ENCODE measurements around the gene OR10C1. TPM values are rescaled to one million over a fixed set of nuclear protein-coding genes. Genes with fewer than 3 reads are reported as not detected.

The OR10C1 gene
- total and polyA plus RNA-seq, 2 of the 13 experiments (the other 11 are each of a cell fraction or from before 2014, with no cell fraction given) = 0.04 TPM; not detected in 1

GRCh38 chr6:29478740-29479139, 39.6 kb downstream of the OR10C1 start (continued):
- TF ChIP-seq MXD4 (CRISPR knock-in tag; IDR thresholded peaks at IDR 0.05) (no peak), SYNCRIP (IDR thresholded peaks at IDR 0.05; ENCODE audit: insufficient read depth, low read depth, low read length) (no peak), TIGD3 (CRISPR knock-in tag; IDR thresholded peaks at IDR 0.05; ENCODE audit: borderline replicate concordance) (no peak)

- H3K9me3 ChIP-seq (ENCODE audit: low read length) = no peaks in the 10 kb centered on the region
- 6% methylated on average over 2 of the region's 2 CpGs for WGBS (ENCODE audit: low lambda C conversion rate)
- no peak overlapping the region for H3K9ac ChIP-seq (ENCODE audit: insufficient read depth, low read depth, low read length)
- H3K4me3 ChIP-seq (replicated peaks in 1 of 3; ENCODE audit: insufficient read depth in 1 of 3, low read depth in 2 of 3, low read length in 3 of 3) = no peak overlapping the region
- no peak overlapping the region for H3K4me2 ChIP-seq (ENCODE audit: low read depth, low read length)
- in situ Hi-C loops (cut with HindIII; ENCODE audit: extremely low pct_ligation_motif_present, low pct_unique_long_range_greater_than_20kb) = no loop called here
- H4K20me1 ChIP-seq (ENCODE audit: insufficient read depth, low read length) = no peaks in the 10 kb centered on the region
- H3K36me3 ChIP-seq (replicated peaks in 1 of 2; ENCODE audit: control insufficient read depth in 1 of 2, insufficient read depth in 2 of 2, low read length in 2 of 2) = no peaks in the 10 kb centered on the region
- no peak for DNase-seq (ENCODE audit: low spot score)
- no peak for FAIRE-seq
- no peaks in the 10 kb centered on the region for H3K27me3 ChIP-seq (ENCODE audit: control insufficient read depth in 1 of 2, insufficient read depth in 2 of 2, low read length in 2 of 2)
- POLR2A ChIA-PET = no interaction called here
- no peaks in the 10 kb centered on the region for H3K4me1 ChIP-seq (ENCODE audit: insufficient read depth, low read length)
- BruUV-seq (replicated peaks) = no TSS peak
- H3K27ac ChIP-seq (ENCODE audit: extremely low read length, insufficient read depth, low read length) = no peak overlapping the region
- TF ChIP-seq MAFK (conservative IDR thresholded peaks at IDR 0.05 in 1 of 2, IDR thresholded peaks at IDR 0.05 in 1 of 2; ENCODE audit: low read length in 2 of 2) = peak; percentile 30 to 63; a peak in 3 of 4 replicates
- TF ChIP-seq MAFF (IDR thresholded peaks at IDR 0.05; ENCODE audit: low read depth, low read length) = 0 out of 2 replicates have a peak, but pooled peaks have one; percentile 28
- no peak for TF ChIP-seq ZNF562 (CRISPR knock-in tag; IDR thresholded peaks at IDR 0.05; ENCODE audit: borderline replicate concordance)
- intact Hi-C loops (cut with micrococcal nuclease; ENCODE audit: unreplicated experiment) = no loop called here
- CTCF ChIA-PET (ENCODE audit: low intra/inter-chr PET ratio, low total read pairs) = no interaction called here
- H3K79me2 ChIP-seq (ENCODE audit: insufficient read depth, low read length) = no peaks in the 10 kb centered on the region
- no peak for ATAC-seq
- no peak overlapping the region for H2AFZ ChIP-seq (ENCODE audit: low read length)
Observed at GRCh38 chr6:29479560-29479959, 40.5 kb downstream of the OR10C1 start.

- no peaks in the 10 kb centered on the region for H3K27me3 ChIP-seq (ENCODE audit: control insufficient read depth in 1 of 2, insufficient read depth in 2 of 2, low read length in 2 of 2)
- intact Hi-C loops (cut with micrococcal nuclease; ENCODE audit: unreplicated experiment) (no loop called here), in situ Hi-C loops (cut with HindIII; ENCODE audit: extremely low pct_ligation_motif_present, low pct_unique_long_range_greater_than_20kb) (no loop called here)
- FAIRE-seq (no peak), ATAC-seq (no peak), DNase-seq (ENCODE audit: low spot score) (no peak)
- H3K9me3 ChIP-seq (ENCODE audit: low read length) = no peaks in the 10 kb centered on the region
- TF ChIP-seq TERF1 (CRISPR knock-in tag; IDR thresholded peaks at IDR 0.05) = no peak
- H3K4me3 ChIP-seq (replicated peaks in 1 of 3; ENCODE audit: insufficient read depth in 1 of 3, low read depth in 2 of 3, low read length in 3 of 3) = no peak overlapping the region
- H3K9ac ChIP-seq (ENCODE audit: insufficient read depth, low read depth, low read length) = no peak overlapping the region
- no peak overlapping the region for H3K4me2 ChIP-seq (ENCODE audit: low read depth, low read length)
- H3K79me2 ChIP-seq (ENCODE audit: insufficient read depth, low read length) = no peaks in the 10 kb centered on the region
- no peaks in the 10 kb centered on the region for H3K36me3 ChIP-seq (replicated peaks in 1 of 2; ENCODE audit: control insufficient read depth in 1 of 2, insufficient read depth in 2 of 2, low read length in 2 of 2)
- H4K20me1 ChIP-seq (ENCODE audit: insufficient read depth, low read length) = no peaks in the 10 kb centered on the region
- H3K4me1 ChIP-seq (ENCODE audit: insufficient read depth, low read length) = no peaks in the 10 kb centered on the region
- H3K27ac ChIP-seq (ENCODE audit: extremely low read length, insufficient read depth, low read length) = no peak overlapping the region
- ChIA-PET POLR2A (no interaction called here), CTCF (ENCODE audit: low intra/inter-chr PET ratio, low total read pairs) (no interaction called here)
- H2AFZ ChIP-seq (ENCODE audit: low read length) = no peak overlapping the region
- no TSS peak for BruUV-seq (replicated peaks)
- WGBS (ENCODE audit: low lambda C conversion rate) = 13% methylated on average over 3 of the region's 3 CpGs
Observed at GRCh38 chr6:29483186-29483585, 44.1 kb downstream of the OR10C1 start.

Data from HepG2 (cell line).